ENCODE measurements around the gene CDC42EP5.

CDC42EP5 gene

DNA sequence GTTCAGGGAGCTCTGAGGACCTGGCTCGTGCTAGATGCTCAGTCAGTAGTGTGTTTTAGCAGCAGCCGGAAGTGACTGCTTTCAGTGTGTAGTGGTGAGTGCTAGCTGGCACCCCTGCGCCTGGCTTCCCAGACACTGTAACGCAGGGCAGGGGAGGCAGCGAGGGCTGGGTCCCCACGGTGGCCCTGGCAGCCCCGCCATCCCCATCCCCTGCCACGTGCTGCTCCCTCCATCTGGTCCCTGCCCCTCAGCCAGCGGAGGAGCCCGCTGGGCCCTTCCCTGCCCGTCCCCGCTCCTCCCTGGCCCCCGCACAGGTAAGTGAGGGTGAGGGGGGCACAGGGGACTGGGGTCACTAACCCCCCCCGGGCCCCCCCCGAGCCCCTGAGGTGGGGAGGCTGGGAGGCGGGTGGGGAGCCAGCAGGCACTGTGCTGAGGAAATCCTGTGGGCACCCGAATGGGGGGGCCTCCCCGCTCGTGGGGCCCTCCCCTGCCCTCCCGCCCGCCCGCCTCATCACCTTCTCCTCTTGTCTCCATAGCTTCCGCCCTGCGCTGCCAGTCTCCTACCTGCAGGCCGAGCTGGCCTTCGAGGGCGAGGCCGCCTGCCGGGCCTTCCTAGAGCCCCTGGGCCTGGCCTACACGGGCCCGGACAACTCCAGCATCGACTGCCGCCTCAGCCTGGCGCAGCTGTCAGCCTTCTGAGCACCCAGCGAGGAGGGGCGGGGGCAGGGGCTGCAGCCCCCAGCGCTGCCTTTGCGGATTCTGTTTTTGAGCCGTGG lies 12.7 kb downstream of the CDC42EP5 start:
- FAIRE-seq (no peak), DNase-seq (ENCODE audit: insufficient read length, low spot score) (no peak)
- no peak for TF ChIP-seq POLR2A (IDR thresholded peaks at IDR 0.05; ENCODE audit: low read depth, low read length)

GRCh38 chr19:54459282-54460229 lies 13.5 kb downstream of the CDC42EP5 start:
- TF ChIP-seq POLR2A (IDR thresholded peaks at IDR 0.05; ENCODE audit: low read depth, low read length), result no peak
- FAIRE-seq, result no peak
- DNase-seq (ENCODE audit: insufficient read length, low spot score), result no peak

DNA sequence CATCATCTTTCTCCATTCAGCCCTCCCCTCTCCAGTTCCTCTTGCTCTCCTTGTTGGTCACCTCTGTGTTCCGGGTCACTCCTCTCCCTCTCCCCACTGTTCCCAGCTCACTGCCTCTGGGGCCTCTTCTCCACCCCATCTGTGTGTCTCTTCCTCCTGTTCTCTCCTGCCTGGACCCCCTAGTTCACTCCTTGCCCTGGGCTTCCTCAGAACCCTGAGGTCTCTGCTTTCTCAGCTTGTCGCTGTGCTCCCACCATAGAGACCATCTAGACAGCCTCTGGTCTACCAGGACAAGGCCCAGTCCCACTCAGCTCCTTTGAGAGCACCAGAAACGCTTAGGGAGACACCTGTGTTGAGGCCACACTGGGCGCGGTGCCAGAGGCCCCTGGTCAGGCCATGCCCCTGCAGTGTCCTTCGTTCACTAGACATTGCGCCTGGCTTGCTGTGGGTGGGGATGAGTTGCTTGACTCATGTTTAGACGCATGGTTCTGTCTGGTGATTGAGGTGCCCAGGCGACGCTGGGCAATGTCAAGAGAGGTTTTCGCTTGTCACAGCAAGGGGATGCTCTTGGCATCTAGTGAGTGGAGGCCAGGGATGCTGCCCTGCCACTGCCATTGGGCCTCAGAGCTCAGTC lies 14.3 kb downstream of the CDC42EP5 start:
- FAIRE-seq (no peak), DNase-seq (ENCODE audit: insufficient read length, low spot score) (no peak)
- TF ChIP-seq POLR2A (IDR thresholded peaks at IDR 0.05; ENCODE audit: low read depth, low read length), result no peak

DNA sequence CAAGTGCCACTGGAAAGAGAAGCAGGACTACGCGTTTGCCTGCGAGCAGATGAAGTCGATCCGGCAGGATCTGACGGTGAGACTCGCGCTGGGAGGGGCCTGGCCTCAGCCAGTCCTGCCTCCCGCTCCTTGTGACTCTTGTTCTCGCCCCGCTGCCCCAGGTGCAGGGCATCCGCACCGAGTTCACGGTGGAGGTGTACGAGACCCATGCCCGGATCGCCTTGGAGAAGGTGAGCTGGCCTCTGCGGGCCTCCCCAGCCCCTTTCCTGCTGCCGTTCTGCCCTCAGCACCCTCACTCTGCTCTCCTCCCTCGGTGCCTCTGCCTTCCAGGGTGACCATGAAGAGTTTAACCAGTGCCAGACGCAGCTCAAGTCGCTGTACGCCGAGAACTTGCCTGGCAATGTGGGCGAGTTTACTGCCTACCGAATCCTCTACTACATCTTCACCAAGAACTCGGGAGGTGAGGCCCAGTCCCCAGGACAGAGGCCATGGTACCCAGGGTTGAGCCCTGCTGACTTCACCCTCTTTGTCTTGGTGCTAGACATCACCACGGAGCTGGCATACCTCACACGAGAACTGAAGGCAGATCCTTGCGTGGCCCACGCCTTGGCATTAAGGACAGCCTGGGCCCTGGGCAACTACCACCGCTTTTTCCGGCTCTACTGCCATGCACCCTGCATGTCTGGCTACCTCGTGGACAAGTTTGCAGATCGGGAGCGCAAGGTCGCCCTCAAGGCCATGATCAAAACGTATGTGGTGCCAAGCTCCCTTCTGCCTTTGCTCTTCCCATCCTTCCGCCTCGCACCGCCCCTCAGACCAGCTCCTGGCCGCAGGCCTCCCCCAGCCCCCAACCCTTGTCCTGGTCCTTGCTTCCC lies 15.1 kb downstream of the CDC42EP5 start:
- TF ChIP-seq POLR2A (IDR thresholded peaks at IDR 0.05; ENCODE audit: low read depth, low read length), result no peak
- FAIRE-seq, result no peak
- no peak for DNase-seq (ENCODE audit: insufficient read length, low spot score)

DNA sequence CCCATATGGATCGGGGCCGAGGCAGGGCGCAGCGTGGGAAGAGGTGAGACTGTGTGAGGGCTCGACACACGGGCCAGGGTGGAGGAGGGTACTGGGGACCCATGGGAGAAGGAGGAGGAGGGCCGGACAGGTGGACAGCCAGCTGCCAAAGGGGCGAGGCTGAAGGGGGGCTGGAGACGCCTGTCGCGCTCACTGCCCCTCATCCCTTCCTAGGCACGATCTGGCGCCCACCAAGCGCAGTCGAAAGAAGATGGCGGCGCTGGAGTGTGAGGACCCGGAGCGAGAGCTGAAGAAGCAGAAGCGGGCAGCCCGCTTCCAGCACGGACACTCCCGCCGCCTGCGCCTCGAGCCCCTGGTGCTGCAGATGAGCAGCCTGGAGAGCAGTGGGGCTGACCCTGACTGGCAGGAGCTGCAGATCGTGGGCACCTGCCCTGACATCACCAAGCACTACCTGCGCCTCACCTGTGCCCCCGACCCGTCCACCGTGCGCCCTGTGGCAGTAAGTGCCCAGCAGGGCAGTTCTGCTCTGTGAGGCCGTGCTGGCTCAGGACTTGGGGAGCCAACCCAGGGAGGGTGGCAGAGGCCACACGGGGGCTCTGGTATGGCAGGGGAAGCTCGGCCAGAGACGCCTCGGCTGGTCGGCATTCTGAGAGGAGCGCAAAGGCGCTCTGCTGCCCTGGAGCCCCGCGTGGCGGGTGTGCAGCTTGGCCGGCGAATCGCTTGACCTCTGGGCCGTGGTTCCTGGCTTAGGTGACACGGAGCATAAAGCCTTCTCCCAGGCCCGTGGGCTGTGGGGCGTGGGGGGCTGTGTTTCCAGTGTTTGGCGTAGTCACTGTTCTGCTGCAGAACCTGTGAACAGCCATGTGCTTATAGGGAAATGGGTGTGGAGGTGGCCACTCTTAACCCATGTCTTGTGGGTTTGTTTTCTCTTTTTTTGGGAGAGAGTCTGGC lies 16.4 kb downstream of the CDC42EP5 start:
- DNase-seq (ENCODE audit: insufficient read length, low spot score) (no peak), FAIRE-seq (no peak)
- TF ChIP-seq POLR2A (IDR thresholded peaks at IDR 0.05; ENCODE audit: low read depth, low read length), result no peak

DNA sequence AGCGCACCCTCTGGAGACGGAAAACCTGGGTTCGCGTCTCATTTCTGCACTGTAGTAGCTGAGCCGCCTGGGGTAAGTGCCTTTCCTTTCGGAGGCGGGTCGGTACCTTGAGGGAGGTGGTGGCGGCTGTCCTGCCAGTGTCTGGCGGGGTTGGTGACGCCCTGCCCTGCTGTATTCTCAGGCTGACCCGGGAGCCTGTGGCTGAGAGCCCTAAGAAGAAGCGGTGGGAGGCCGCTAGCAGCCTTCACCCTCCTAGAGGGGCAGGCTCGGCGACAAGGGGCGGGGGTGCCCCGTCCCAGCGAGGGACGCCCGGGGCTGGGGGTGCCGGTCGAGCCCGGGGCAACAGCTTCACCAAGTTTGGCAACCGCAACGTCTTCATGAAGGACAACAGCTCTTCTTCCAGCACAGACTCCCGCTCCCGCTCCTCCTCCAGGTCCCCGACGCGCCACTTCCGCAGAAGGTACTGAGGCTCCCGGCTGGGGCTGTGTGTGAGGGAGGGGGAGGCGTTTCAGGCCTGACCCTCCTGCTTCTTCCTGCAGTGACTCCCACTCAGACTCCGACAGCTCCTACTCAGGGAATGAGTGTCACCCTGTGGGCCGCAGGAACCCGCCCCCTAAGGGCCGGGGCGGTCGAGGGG lies 17.2 kb downstream of the CDC42EP5 start:
- DNase-seq (ENCODE audit: insufficient read length, low spot score) (no peak), FAIRE-seq (no peak)
- no peak for TF ChIP-seq POLR2A (IDR thresholded peaks at IDR 0.05; ENCODE audit: low read depth, low read length)

DNA sequence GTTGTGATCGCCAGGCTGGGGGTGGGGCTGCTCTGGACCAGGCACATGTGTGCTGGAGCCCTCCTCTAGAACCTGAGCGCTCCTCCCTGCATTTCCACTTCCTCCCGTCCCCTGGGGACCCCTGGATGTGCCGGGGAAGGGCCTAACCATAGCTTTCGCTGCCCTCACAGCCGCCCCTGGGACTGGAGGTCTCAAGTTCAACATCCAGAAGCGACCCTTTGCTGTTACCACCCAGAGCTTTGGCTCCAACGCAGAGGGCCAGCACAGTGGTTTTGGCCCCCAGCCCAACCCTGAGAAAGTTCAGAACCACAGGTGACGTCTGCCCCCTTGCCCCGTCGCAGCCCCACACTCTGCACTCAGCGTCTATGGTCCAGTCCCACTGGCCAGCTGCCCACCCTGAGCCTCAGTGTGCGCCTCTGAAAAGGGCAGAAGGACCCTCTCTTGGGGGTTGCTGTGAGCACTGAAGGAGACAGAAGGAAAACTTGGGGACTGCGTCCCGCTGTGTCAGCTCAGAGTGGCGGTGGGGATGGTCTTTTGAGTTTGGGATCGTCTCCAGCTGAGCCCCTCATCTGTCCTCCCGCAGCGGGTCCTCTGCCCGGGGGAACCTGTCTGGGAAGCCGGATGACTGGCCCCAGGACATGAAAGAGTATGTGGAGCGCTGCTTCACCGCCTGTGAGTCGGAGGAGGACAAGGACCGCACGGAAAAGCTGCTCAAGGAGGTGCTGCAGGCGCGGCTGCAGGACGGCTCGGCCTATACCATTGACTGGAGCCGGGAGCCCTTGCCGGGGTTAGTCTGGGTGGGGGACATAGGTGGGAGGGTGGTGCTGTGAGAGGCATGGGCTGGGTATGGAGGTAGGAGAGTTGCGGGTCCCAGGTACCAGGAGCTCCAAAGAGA lies 18.1 kb downstream of the CDC42EP5 start:
- TF ChIP-seq POLR2A (IDR thresholded peaks at IDR 0.05; ENCODE audit: low read depth, low read length), result no peak
- FAIRE-seq, result no peak
- DNase-seq (ENCODE audit: insufficient read length, low spot score), result no peak

DNA sequence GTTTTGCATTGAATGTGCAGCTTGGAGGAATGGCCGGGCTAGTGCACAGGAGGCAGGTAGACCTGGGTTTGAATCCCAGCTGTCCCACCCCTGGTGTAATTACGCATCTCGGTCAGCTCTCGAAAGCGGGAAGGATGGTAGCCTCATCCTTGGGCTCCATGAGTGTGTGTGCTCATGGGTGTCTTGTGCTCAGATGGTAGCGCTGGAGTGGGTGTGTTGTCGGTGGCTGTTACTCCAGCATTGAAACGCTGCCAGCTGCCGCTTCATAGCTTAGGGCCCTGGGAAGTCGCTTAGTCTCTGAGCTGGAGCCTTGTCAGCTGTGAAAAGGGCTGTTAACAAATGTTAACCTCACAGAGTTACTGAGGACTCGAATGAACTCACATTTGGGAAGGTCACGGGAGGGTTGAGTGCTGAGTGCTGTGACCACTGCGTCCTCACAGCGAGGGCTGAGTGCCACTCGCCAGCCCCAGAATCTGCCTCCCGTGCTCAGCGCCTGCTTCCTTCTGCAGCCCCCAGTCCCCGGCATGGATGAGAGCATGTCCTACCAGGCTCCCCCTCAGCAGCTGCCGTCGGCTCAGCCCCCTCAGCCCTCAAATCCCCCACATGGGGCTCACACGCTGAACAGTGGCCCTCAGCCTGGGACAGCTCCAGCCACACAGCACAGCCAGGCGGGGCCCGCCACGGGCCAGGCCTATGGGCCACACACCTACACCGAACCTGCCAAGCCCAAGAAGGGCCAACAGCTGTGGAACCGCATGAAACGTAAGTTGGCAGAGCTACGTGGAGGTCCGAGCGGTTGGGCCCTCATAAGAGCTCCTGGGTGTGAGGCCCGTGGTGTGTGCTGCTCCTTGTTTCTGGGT lies 18.9 kb downstream of the CDC42EP5 start:
- TF ChIP-seq POLR2A (IDR thresholded peaks at IDR 0.05; ENCODE audit: low read depth, low read length), result no peak
- DNase-seq (ENCODE audit: insufficient read length, low spot score), result no peak
- FAIRE-seq, result no peak

- no peak for TF ChIP-seq POLR2A (IDR thresholded peaks at IDR 0.05; ENCODE audit: low read depth, low read length)
- DNase-seq (ENCODE audit: insufficient read length, low spot score) (no peak), FAIRE-seq (no peak)
Measured at GRCh38 chr19:54452626-54453025, 20.5 kb downstream of the CDC42EP5 start.

- no peak for DNase-seq (ENCODE audit: insufficient read length, low spot score)
- TF ChIP-seq POLR2A (IDR thresholded peaks at IDR 0.05; ENCODE audit: low read depth, low read length), result no peak
- no peak for FAIRE-seq
Measured at GRCh38 chr19:54451997-54452396, 21.1 kb downstream of the CDC42EP5 start.
